Calu3 (cell line): ENCODE measurements around the gene DNAJC25. TPM values are rescaled to one million over a fixed set of nuclear protein-coding genes. Genes with fewer than 3 reads are reported as not detected.

ENCODE experiments used
- BruUV-seq: library from RNA; stranded (reverse); fragments of 400-500 nt; replicated peaks from 2 replicates; lab custom pipeline; 2021; lab: Mats Ljungman, UMichigan
- CTCF ChIA-PET: fragments of 300-600 bp; sonication (Branson Sonifier 250); formaldehyde crosslinking; loops from one replicate; lab custom pipeline; 2022; ENCODE audit warnings: antibody characterized with exemption; lab: Charles Lee
- DNase-seq: peaks from one replicate; pipeline ENCODE4 v3.0.0; 2022
- H3K27ac Mint-ChIP-seq: one replicate; pipeline ENCODE4 v1.8.0; 2022; ENCODE audit warnings: mixed read lengths; ENCODE audit not compliant: unreplicated experiment
- H3K27me3 Mint-ChIP-seq: one replicate; pipeline ENCODE4 v1.8.0; 2022; ENCODE audit warnings: mixed read lengths; ENCODE audit not compliant: unreplicated experiment
- H3K36me3 Mint-ChIP-seq: one replicate; pipeline ENCODE4 v1.8.0; 2022; ENCODE audit warnings: mild to moderate bottlenecking, moderate library complexity, mixed read lengths; ENCODE audit not compliant: insufficient read depth, unreplicated experiment
- H3K4me1 Mint-ChIP-seq: one replicate; pipeline ENCODE4 v1.8.0; 2022; ENCODE audit warnings: mild to moderate bottlenecking, low read depth, mixed read lengths; ENCODE audit not compliant: unreplicated experiment
- H3K4me3 Mint-ChIP-seq: one replicate; pipeline ENCODE4 v1.8.0; 2022; ENCODE audit warnings: mild to moderate bottlenecking, low read depth, moderate library complexity, mixed read lengths; ENCODE audit not compliant: unreplicated experiment
- H3K9me3 Mint-ChIP-seq: one replicate; pipeline ENCODE4 v1.8.0; 2022; ENCODE audit warnings: low read depth, mixed read lengths; ENCODE audit not compliant: unreplicated experiment
- CTCF ChIP-seq: fragments of 200-600 bp; IDR thresholded peaks from one replicate; pipeline ENCODE4 v1.8.0; 2022; ENCODE audit warnings: antibody characterized with exemption; ENCODE audit not compliant: unreplicated experiment
- intact Hi-C: fragments of 100-400 bp; cut with micrococcal nuclease; formaldehyde crosslinking; loops from one replicate; pipeline ENCODE4 v1.10.0; 2022; ENCODE audit not compliant: unreplicated experiment
- total RNA-seq: library from RNA; stranded (reverse); gene quantifications from 2 replicates; pipeline ENCODE4 v1.2.3, GENCODE V29; 2022

Gene DNAJC25
- total RNA-seq, 1 experiment from 2014 or later: 6.3 TPM

DNA sequence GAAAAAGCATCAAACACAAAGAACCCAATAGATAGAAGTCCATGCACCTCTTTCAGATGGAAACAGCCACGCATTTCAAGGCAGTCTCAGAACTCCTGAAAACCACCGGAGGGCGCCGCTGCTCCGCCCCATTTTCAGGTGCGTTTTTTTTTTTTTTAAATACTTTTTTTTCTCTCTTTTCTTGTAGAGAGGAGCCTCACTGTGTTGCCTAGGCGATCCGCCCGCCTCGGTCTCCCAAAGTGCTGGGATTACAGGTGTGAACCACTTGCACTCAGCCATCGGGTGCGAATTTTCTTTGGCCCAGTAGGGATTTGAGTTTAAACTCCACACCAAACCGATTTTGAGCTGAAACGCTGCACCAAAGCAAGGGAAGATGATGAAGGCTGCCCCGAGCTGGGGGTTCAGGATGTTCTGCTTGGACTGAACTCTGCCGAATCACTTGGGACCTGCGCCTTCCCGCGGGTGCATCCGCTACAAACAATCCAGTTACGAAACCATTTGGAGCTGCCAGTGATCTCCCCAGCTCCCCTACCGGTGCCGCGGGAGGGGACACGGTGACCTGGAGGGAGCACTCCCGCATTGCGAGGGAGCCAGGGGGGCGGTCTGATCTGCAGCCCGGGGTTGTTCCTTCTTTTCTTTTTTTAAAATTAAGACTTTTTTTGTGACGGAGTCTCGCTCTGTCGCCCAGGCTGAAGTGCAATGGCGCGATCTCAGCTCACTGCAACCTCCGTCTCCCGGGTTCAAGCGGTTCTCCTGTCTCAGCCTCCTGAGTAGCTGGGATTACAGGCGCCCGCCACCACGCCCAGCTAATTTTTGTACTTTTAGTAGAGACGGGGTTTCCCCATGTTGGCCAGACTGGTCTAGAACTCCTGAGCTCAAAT lies 33.0 kb upstream of the DNAJC25 start:
- no TSS peak for BruUV-seq
- Mint-ChIP-seq H3K4me3 (peak overlapping the region; percentile 93), H3K36me3 (peaks cover 31% of the 10 kb centered on the region), H3K27ac (peak overlapping the region; percentile 91), H3K9me3 (no peaks in the 10 kb centered on the region), H3K4me1 (peaks cover 19% of the 10 kb centered on the region), H3K27me3 (no peaks in the 10 kb centered on the region)
- peak; percentile 60 for DNase-seq
- CTCF ChIA-PET: interaction anchor here (0.6 to 2.2 kb wide), 5 partner anchors 23 to 959 kb away, joined by 3 to 43 read pairs (median 4); no protein-coding TSS in a partner anchor
- intact Hi-C loops: loop anchor here (1.0 to 5.0 kb wide), 3 partner anchors 24 to 94 kb away; no protein-coding TSS in a partner anchor
- TF ChIP-seq CTCF: peak; percentile 44

- no peak for DNase-seq
- TSS peak; percentile 42 for BruUV-seq
- intact Hi-C loops: loop anchor here (1.0 to 5.0 kb wide), 3 partner anchors 24 to 94 kb away; no protein-coding TSS in a partner anchor
- H3K27ac Mint-ChIP-seq: peak overlapping the region; percentile 91
- no peak for TF ChIP-seq CTCF
- peaks cover 20% of the 10 kb centered on the region for H3K4me1 Mint-ChIP-seq
- H3K36me3 Mint-ChIP-seq: peaks cover 28% of the 10 kb centered on the region
- peak overlapping the region; percentile 93 for H3K4me3 Mint-ChIP-seq
- no peaks in the 10 kb centered on the region for H3K27me3 Mint-ChIP-seq
- CTCF ChIA-PET: interaction anchor here (0.6 to 2.2 kb wide), 5 partner anchors 23 to 960 kb away, joined by 3 to 43 read pairs (median 4); no protein-coding TSS in a partner anchor
- H3K9me3 Mint-ChIP-seq: no peaks in the 10 kb centered on the region
Observed at GRCh38 chr9:111598733-111599091, 32.4 kb upstream of the DNAJC25 start.

GRCh38 chr9:111599092-111599954 lies 31.8 kb upstream of the DNAJC25 start, which contains the start of gene PTGR1:
Gene PTGR1, minus strand, starts transcription at chr9:111599647. Its CDS starts 2,225 bp downstream, at chr9:111597422.
- Mint-ChIP-seq H3K36me3 (peaks cover 23% of the 10 kb centered on the region), H3K4me1 (peaks cover 20% of the 10 kb centered on the region), H3K4me3 (peak within 1 kb of the TSS; percentile 93), H3K27me3 (no peaks in the 10 kb centered on the region), H3K27ac (peak within 1 kb of the TSS; percentile 91), H3K9me3 (no peaks in the 10 kb centered on the region)
- TF ChIP-seq CTCF: no peak
- DNase-seq: peak; percentile 71
- BruUV-seq: no TSS peak
- CTCF ChIA-PET: interaction anchor here (0.5 to 2.2 kb wide), 6 partner anchors 22 to 767 kb away, joined by 4 to 43 read pairs (median 6); no protein-coding TSS in a partner anchor
- intact Hi-C loops: loop anchor here (2.0 to 5.0 kb wide), 2 partner anchors 59 to 93 kb away; no protein-coding TSS in a partner anchor

GRCh38 chr9:111599955-111600343 lies 31.2 kb upstream of the DNAJC25 start:
- CTCF ChIA-PET: no interaction called here
- no peak for TF ChIP-seq CTCF
- H3K36me3 Mint-ChIP-seq: peaks cover 22% of the 10 kb centered on the region
- no peak for DNase-seq
- H3K27me3 Mint-ChIP-seq: no peaks in the 10 kb centered on the region
- intact Hi-C loops: loop anchor here (2.0 to 5.0 kb wide), 2 partner anchors 59 to 92 kb away; no protein-coding TSS in a partner anchor
- peaks cover 23% of the 10 kb centered on the region for H3K4me1 Mint-ChIP-seq
- BruUV-seq: no TSS peak
- H3K9me3 Mint-ChIP-seq: no peaks in the 10 kb centered on the region
- peak overlapping the region; percentile 93 for H3K4me3 Mint-ChIP-seq
- H3K27ac Mint-ChIP-seq: no peak overlapping the region
